PC-9 (cell line): ENCODE results near the gene PIWIL4. TPM values are rescaled to one million over a fixed set of nuclear protein-coding genes. Genes with fewer than 3 reads are reported as not detected.

Experiments used
- BruUV-seq: library from RNA; stranded (reverse); fragments of 400-500 nt; replicated peaks from 2 replicates; lab custom pipeline; 2021; lab: Mats Ljungman, UMichigan
- CTCF ChIA-PET: fragments of 300-600 bp; sonication (Branson Sonifier 250); formaldehyde crosslinking; loops from one replicate; lab custom pipeline; 2022; ENCODE audit warnings: antibody characterized with exemption; lab: Charles Lee
- POLR2A ChIA-PET: fragments of 300-600 bp; sonication (Branson Sonifier 250); formaldehyde crosslinking; loops from one replicate; lab custom pipeline; 2022; ENCODE audit warnings: antibody characterized with exemption; ENCODE audit not compliant: unreplicated experiment; lab: Charles Lee
- DNase-seq, 2 experiments: peaks; one replicate each; pipeline versions ENCODE4 v3.0.0 to v3.0.0-alpha.2; 2015 to 2022; ENCODE audit warnings: mixed read lengths in 1 of 2
- H2AFZ ChIP-seq: fragments of 200-600 bp; sonication (generic); 2 replicates; pipeline ENCODE4 v1.8.1; 2017; ENCODE audit warnings: antibody characterized with exemption
- H3F3A ChIP-seq: fragments of 200-600 bp; sonication (generic); 2 replicates; pipeline ENCODE4 v1.8.1; 2017; ENCODE audit warnings: antibody characterized with exemption, mild to moderate bottlenecking, low read depth; ENCODE audit not compliant: insufficient read depth
- H3K27ac ChIP-seq: fragments of 200-600 bp; sonication (generic); 2 replicates; pipeline ENCODE4 v1.6.1; 2016; ENCODE audit warnings: mixed run types
- H3K27me3 ChIP-seq: fragments of 200-600 bp; sonication (generic); 2 replicates; pipeline ENCODE4 v1.6.1; 2016; ENCODE audit warnings: low read depth, mixed run types; ENCODE audit not compliant: insufficient read depth
- H3K36me3 ChIP-seq: fragments of 200-600 bp; sonication (generic); 2 replicates; pipeline ENCODE4 v1.6.1; 2016; ENCODE audit warnings: low read depth, mixed run types
- H3K4me1 ChIP-seq: fragments of 200-600 bp; sonication (generic); replicated peaks from 2 replicates; pipeline ENCODE4 v1.6.1; 2016; ENCODE audit warnings: mixed run types; ENCODE audit not compliant: insufficient read depth
- H3K4me2 ChIP-seq: fragments of 200-600 bp; sonication (generic); 2 replicates; pipeline ENCODE4 v1.6.1; 2017; ENCODE audit warnings: mixed run types
- H3K4me3 ChIP-seq: fragments of 200-600 bp; sonication (generic); 2 replicates; pipeline ENCODE4 v1.6.1; 2016; ENCODE audit warnings: mixed run types
- H3K79me2 ChIP-seq: fragments of 200-600 bp; sonication (generic); 2 replicates; pipeline ENCODE4 v1.6.1; 2017; ENCODE audit warnings: low read depth, mixed run types
- H3K9me2 ChIP-seq: fragments of 200-600 bp; sonication (generic); 2 replicates; pipeline ENCODE4 v1.8.1; 2017; ENCODE audit warnings: mild to moderate bottlenecking; ENCODE audit not compliant: insufficient read depth
- H3K9me3 ChIP-seq: fragments of 200-600 bp; sonication (generic); 2 replicates; pipeline ENCODE4 v1.8.1; 2016; ENCODE audit warnings: low read depth; ENCODE audit not compliant: insufficient read depth
- H4K20me1 ChIP-seq: fragments of 200-600 bp; sonication (generic); 2 replicates; pipeline ENCODE4 v1.8.1; 2017; ENCODE audit not compliant: insufficient read depth
- CTCF ChIP-seq: fragments of 200-600 bp; sonication (generic); conservative IDR thresholded peaks from 2 replicates; pipeline ENCODE4 v1.6.1; 2017; ENCODE audit warnings: mixed run types, antibody characterized with exemption, mild to moderate bottlenecking, moderate library complexity
- EZH2 ChIP-seq: fragments of 200-600 bp; sonication (generic); IDR thresholded peaks from 2 replicates; pipeline ENCODE4 v1.8.0; 2017; ENCODE audit warnings: antibody characterized with exemption, low read depth
- intact Hi-C: fragments of 100-400 bp; cut with micrococcal nuclease; formaldehyde crosslinking; loops from one replicate; pipeline ENCODE4 v1.10.0; 2022; ENCODE audit not compliant: unreplicated experiment
- total RNA-seq: library from RNA; stranded (reverse); gene quantifications from 2 replicates; pipeline ENCODE4 v1.2.3, GENCODE V29; 2021

PIWIL4 gene
- total RNA-seq, 1 experiment from 2014 or later: 0.26 TPM

GRCh38 chr11:94595076-94595475, 27.9 kb downstream of the PIWIL4 start:
- DNase-seq: no peak
- no peak overlapping the region for H2AFZ ChIP-seq
- TF ChIP-seq CTCF (no peak), EZH2 (no peak)
- no peaks in the 10 kb centered on the region for H3K79me2 ChIP-seq
- peaks cover 4% of the 10 kb centered on the region; the same call in 1 of the 2 replicates for H3K9me2 ChIP-seq
- H3K9me3 ChIP-seq: no peaks in the 10 kb centered on the region
- no peaks in the 10 kb centered on the region; the same call in 1 of the 2 replicates for H3F3A ChIP-seq
- no TSS peak for BruUV-seq
- H3K4me3 ChIP-seq: no peak overlapping the region
- H3K27ac ChIP-seq: no peak overlapping the region
- H3K4me2 ChIP-seq: no peak overlapping the region
- H4K20me1 ChIP-seq: no peaks in the 10 kb centered on the region
- H3K27me3 ChIP-seq: no peaks in the 10 kb centered on the region
- intact Hi-C loops: no loop called here
- peaks cover 4% of the 10 kb centered on the region; the same call in 1 of the 2 replicates for H3K4me1 ChIP-seq
- POLR2A ChIA-PET: no interaction called here
- CTCF ChIA-PET: no interaction called here
- no peaks in the 10 kb centered on the region for H3K36me3 ChIP-seq

GRCh38 chr11:94597896-94598295, 30.7 kb downstream of the PIWIL4 start:
- CTCF ChIA-PET: no interaction called here
- intact Hi-C loops: no loop called here
- Histone ChIP-seq H3K9me3 (no peaks in the 10 kb centered on the region), H3K36me3 (no peaks in the 10 kb centered on the region), H3F3A (no peaks in the 10 kb centered on the region), H3K27ac (no peak overlapping the region), H3K79me2 (no peaks in the 10 kb centered on the region), H4K20me1 (no peaks in the 10 kb centered on the region), H2AFZ (no peak overlapping the region), H3K4me1 (no peaks in the 10 kb centered on the region), H3K9me2 (no peaks in the 10 kb centered on the region), H3K4me2 (no peak overlapping the region), H3K4me3 (no peak overlapping the region), H3K27me3 (no peaks in the 10 kb centered on the region)
- no peak for TF ChIP-seq CTCF
- no peak for TF ChIP-seq EZH2
- no peak for DNase-seq
- POLR2A ChIA-PET: no interaction called here
- BruUV-seq: no TSS peak

- Histone ChIP-seq H2AFZ (no peak overlapping the region), H3K27ac (no peak overlapping the region), H4K20me1 (no peaks in the 10 kb centered on the region), H3K79me2 (no peaks in the 10 kb centered on the region), H3K9me3 (no peaks in the 10 kb centered on the region), H3K36me3 (no peaks in the 10 kb centered on the region), H3K4me2 (no peak overlapping the region), H3F3A (peaks cover 1% of the 10 kb centered on the region; the same call in 1 of the 2 replicates), H3K27me3 (no peaks in the 10 kb centered on the region), H3K4me1 (peaks cover 4% of the 10 kb centered on the region; the same call in 1 of the 2 replicates), H3K9me2 (no peaks in the 10 kb centered on the region), H3K4me3 (no peak overlapping the region)
- BruUV-seq: no TSS peak
- POLR2A ChIA-PET: no interaction called here
- DNase-seq: no peak
- TF ChIP-seq EZH2: no peak
- TF ChIP-seq CTCF: no peak
- intact Hi-C loops: no loop called here
- CTCF ChIA-PET: no interaction called here
These were observed 32.3 kb downstream of the PIWIL4 start for GRCh38 chr11:94599510-94599909.
